ENCODE results near the gene PLA2G4B.

Gene PLA2G4B

GRCh38 chr15:41887161-41887560, 48.5 kb downstream of the PLA2G4B start:
- Histone ChIP-seq H3K36me3 (ENCODE audit: control insufficient read depth, insufficient read depth, low read length) (no peaks in the 10 kb centered on the region), H3K27me3 (ENCODE audit: control insufficient read depth, insufficient read depth, low read length) (peaks cover 11% of the 10 kb centered on the region)

GRCh38 chr15:41887893-41888292, 49.2 kb downstream of the PLA2G4B start:
- no peak overlapping the region for H3K4me3 ChIP-seq (ENCODE audit: low read depth, low read length)
- peaks cover 7% of the 10 kb centered on the region for H3K27me3 ChIP-seq (ENCODE audit: control insufficient read depth, insufficient read depth, low read length)
- H3K9ac ChIP-seq (ENCODE audit: low read depth, low read length): no peak overlapping the region
- no peaks in the 10 kb centered on the region for H3K9me3 ChIP-seq (ENCODE audit: control insufficient read depth, insufficient read depth, low read length)
- H3K4me1 ChIP-seq (ENCODE audit: control insufficient read depth, insufficient read depth, low read length): no peaks in the 10 kb centered on the region
- no peaks in the 10 kb centered on the region for H3K36me3 ChIP-seq (ENCODE audit: control insufficient read depth, insufficient read depth, low read length)

More at GRCh38 chr15:41887161-41887560, 48.5 kb downstream of the PLA2G4B start:
- H3K9ac ChIP-seq (ENCODE audit: low read depth, low read length): no peak overlapping the region
- no peaks in the 10 kb centered on the region for H3K4me1 ChIP-seq (ENCODE audit: control insufficient read depth, insufficient read depth, low read length)
- no peak overlapping the region for H3K4me3 ChIP-seq (ENCODE audit: low read depth, low read length)
- H3K9me3 ChIP-seq (ENCODE audit: control insufficient read depth, insufficient read depth, low read length): no peaks in the 10 kb centered on the region

DNA sequence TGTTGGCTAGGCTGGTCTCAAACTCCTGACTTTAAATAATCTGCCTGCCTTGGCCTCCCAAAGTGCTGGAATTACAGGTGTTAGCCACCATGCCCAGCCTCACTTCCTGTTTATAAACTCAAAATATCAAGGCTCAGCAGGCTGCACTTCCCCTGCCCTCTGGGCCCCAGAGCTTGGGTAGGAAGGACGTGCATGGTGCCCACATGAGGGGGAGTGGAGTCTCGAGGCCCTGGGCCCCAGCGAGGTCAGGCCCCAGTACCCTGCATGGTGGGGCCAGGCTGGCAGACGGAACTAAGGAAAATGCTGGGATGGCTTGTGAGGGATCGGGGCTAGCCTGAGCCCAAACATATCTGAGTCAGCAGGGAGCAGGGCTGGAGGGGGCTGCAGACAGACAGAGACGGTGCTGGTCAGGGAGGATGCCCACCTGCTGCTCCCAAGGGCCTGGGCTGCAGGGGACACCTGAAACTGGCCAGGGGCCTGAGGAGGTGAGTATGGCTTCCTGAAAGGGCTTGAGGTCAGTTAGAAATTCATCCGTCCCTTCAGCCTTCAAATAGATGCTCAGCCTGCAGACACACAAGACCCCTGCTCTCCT, 50.1 kb downstream of the PLA2G4B start:
- no peaks in the 10 kb centered on the region for H3K36me3 ChIP-seq (ENCODE audit: control insufficient read depth, insufficient read depth, low read length)
- H3K4me1 ChIP-seq (ENCODE audit: control insufficient read depth, insufficient read depth, low read length): no peaks in the 10 kb centered on the region
- H3K9ac ChIP-seq (ENCODE audit: low read depth, low read length): no peak overlapping the region
- no peak overlapping the region for H3K4me3 ChIP-seq (ENCODE audit: low read depth, low read length)
- no peaks in the 10 kb centered on the region for H3K27me3 ChIP-seq (ENCODE audit: control insufficient read depth, insufficient read depth, low read length)
- no peaks in the 10 kb centered on the region for H3K9me3 ChIP-seq (ENCODE audit: control insufficient read depth, insufficient read depth, low read length)

DNA sequence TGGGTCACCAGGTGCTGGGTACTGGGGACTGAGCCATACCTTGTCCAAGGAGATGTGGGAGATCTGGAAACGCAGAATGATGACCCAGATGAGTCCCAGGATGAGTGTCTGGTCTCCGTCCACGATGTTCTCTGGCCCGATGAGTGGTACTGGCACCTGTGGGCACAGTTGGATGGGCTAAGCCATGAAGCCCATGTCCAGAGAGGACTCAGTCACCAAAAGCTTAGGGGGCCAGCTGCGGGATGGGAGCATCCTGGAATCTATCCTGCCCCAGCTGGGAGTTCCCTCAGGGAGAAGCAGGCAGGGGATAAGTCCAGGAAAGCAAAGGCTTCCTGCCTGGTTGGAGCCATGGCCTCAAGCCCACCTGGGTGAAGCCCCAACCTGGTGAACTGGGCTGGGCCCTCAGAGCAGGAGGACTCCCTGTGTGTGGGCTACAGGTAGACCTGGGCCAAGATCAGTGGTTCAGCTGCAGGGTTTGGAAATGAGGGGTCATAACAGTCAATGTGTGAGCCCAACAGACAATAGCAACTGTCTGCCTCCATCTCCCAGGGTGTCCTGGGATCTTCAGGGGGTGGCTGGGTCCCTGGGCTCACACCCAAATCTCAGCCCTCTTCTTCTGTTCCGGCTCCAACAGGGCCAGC, 51.5 kb downstream of the PLA2G4B start:
- Histone ChIP-seq H3K9me3 (ENCODE audit: control insufficient read depth, insufficient read depth, low read length) (no peaks in the 10 kb centered on the region), H3K36me3 (ENCODE audit: control insufficient read depth, insufficient read depth, low read length) (no peaks in the 10 kb centered on the region)

DNA sequence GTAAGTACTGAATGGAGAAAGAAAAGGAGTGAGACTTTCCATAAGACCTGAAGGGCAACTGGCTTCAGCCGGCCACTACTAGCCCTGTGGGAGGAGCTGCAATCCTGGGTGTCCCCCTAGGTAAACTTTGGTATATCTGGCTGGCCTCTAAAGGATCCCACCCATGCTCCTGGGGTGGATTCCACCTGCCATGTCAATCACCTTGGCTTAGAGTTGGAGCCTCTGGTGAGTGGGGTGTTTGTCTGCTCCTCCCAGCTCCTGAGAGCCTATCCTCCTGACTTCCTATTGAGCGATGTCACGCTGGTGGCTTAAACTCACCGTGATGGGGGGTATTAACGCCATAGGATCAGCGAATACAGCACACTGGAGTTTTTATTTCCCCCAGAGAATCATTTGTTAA, 52.6 kb downstream of the PLA2G4B start:
- H3K4me1 ChIP-seq (ENCODE audit: control insufficient read depth, insufficient read depth, low read length): no peaks in the 10 kb centered on the region
- H3K27me3 ChIP-seq (ENCODE audit: control insufficient read depth, insufficient read depth, low read length): no peaks in the 10 kb centered on the region
- no peaks in the 10 kb centered on the region for H3K36me3 ChIP-seq (ENCODE audit: control insufficient read depth, insufficient read depth, low read length)
- no peak overlapping the region for H3K4me3 ChIP-seq (ENCODE audit: low read depth, low read length)
- no peaks in the 10 kb centered on the region for H3K9me3 ChIP-seq (ENCODE audit: control insufficient read depth, insufficient read depth, low read length)
- no peak overlapping the region for H3K9ac ChIP-seq (ENCODE audit: low read depth, low read length)

More for the DNA sequence above, 51.5 kb downstream of the PLA2G4B start:
- Histone ChIP-seq H3K9ac (ENCODE audit: low read depth, low read length) (no peak overlapping the region), H3K27me3 (ENCODE audit: control insufficient read depth, insufficient read depth, low read length) (no peaks in the 10 kb centered on the region), H3K4me3 (ENCODE audit: low read depth, low read length) (no peak overlapping the region), H3K4me1 (ENCODE audit: control insufficient read depth, insufficient read depth, low read length) (no peaks in the 10 kb centered on the region)

GRCh38 chr15:41891946-41892345, 53.3 kb downstream of the PLA2G4B start:
- Histone ChIP-seq H3K9me3 (ENCODE audit: control insufficient read depth, insufficient read depth, low read length) (no peaks in the 10 kb centered on the region), H3K36me3 (ENCODE audit: control insufficient read depth, insufficient read depth, low read length) (no peaks in the 10 kb centered on the region), H3K4me3 (ENCODE audit: low read depth, low read length) (no peak overlapping the region), H3K4me1 (ENCODE audit: control insufficient read depth, insufficient read depth, low read length) (no peaks in the 10 kb centered on the region), H3K9ac (ENCODE audit: low read depth, low read length) (no peak overlapping the region), H3K27me3 (ENCODE audit: control insufficient read depth, insufficient read depth, low read length) (no peaks in the 10 kb centered on the region)

GRCh38 chr15:41892621-41893421, 54.2 kb downstream of the PLA2G4B start:
- Histone ChIP-seq H3K36me3 (ENCODE audit: control insufficient read depth, insufficient read depth, low read length) (no peaks in the 10 kb centered on the region), H3K9ac (ENCODE audit: low read depth, low read length) (no peak overlapping the region), H3K4me3 (ENCODE audit: low read depth, low read length) (no peak overlapping the region), H3K9me3 (ENCODE audit: control insufficient read depth, insufficient read depth, low read length) (no peaks in the 10 kb centered on the region), H3K27me3 (ENCODE audit: control insufficient read depth, insufficient read depth, low read length) (no peaks in the 10 kb centered on the region), H3K4me1 (ENCODE audit: control insufficient read depth, insufficient read depth, low read length) (peaks cover 2% of the 10 kb centered on the region)

DNA sequence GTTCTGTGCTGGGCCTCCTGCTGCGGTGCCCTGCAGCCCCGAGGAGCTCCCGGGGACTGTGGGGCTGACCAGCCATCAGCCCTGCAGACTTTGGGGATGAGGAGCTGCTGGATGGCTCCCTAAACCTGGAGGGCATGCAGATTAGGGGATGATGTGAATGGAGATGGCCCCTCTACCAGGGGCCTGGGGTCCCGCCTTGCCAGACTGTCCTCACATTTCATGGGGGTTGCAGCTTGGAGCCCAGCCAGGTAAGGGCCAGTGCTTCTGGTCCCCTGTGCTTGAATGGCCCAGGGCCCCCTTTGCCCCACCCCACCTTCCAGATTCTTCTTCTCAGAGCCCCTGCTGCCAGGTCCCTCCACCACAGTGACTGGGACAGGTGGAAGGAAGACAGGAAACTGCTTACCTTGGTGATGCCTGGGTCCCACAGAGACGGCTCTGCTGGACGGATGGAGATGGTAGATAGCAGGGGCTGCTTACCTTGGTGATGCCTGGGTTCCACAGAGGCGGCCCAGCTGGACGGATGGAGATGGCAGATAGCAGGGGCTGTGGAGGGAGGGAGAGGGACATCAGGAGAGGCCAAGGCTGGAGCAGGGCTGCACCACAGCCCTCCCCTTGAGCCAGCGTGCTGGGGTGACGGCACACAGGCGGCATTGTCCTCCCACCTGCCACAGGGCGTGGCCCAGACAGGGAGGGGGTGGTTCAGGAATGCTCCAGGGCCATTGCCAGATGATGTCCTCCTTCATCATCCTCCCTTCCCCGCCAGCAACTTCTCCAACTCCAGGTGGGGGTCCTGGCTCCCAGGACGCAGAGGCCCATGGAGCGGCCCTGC, 55.0 kb downstream of the PLA2G4B start, which contains the start of gene SPTBN5:
SPTBN5 (minus strand) TSS at position 632 of the 829 bp plus-strand sequence; CDS start at position 76, 556 bp downstream.
- H3K4me1 ChIP-seq (ENCODE audit: control insufficient read depth, insufficient read depth, low read length): peaks cover 2% of the 10 kb centered on the region
- no peak within 1 kb of the TSS for H3K4me3 ChIP-seq (ENCODE audit: low read depth, low read length)
- H3K9ac ChIP-seq (ENCODE audit: low read depth, low read length): no peak within 1 kb of the TSS
- no peaks in the 10 kb centered on the region for H3K9me3 ChIP-seq (ENCODE audit: control insufficient read depth, insufficient read depth, low read length)
- no peaks in the 10 kb centered on the region for H3K27me3 ChIP-seq (ENCODE audit: control insufficient read depth, insufficient read depth, low read length)
- H3K36me3 ChIP-seq (ENCODE audit: control insufficient read depth, insufficient read depth, low read length): no peaks in the 10 kb centered on the region

DNA sequence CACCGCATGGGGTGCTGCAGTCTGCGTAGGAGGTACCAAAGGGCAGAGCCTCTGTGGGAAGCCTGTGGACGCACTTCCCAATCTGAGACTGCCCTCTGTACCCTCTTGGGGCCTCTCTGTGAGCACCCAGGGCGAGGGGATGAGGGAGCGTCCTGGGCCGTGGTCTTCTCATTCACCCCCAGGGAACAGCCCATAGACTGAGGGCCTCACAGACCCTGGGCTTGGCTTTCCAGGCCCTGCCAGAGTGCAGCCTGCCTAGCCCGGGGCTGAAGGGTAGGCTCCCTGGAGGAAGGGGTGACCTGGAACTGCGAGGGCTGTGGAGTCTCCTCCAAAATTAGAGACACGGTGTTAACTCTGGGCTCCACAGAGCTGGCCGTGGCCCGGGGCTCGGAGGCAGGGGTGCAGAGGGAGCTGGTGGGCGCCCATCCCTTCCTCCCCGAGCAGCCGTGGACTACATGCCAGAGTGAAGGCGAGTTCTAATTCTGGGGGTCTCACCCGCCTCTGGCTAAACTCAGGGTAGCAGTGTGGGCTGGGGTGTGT, 55.7 kb downstream of the PLA2G4B start:
- no peaks in the 10 kb centered on the region for H3K27me3 ChIP-seq (ENCODE audit: control insufficient read depth, insufficient read depth, low read length)
- H3K4me3 ChIP-seq (ENCODE audit: low read depth, low read length): no peak overlapping the region
- H3K9me3 ChIP-seq (ENCODE audit: control insufficient read depth, insufficient read depth, low read length): no peaks in the 10 kb centered on the region
- peaks cover 3% of the 10 kb centered on the region for H3K36me3 ChIP-seq (ENCODE audit: control insufficient read depth, insufficient read depth, low read length)
- H3K4me1 ChIP-seq (ENCODE audit: control insufficient read depth, insufficient read depth, low read length): peaks cover 2% of the 10 kb centered on the region
- H3K9ac ChIP-seq (ENCODE audit: low read depth, low read length): no peak overlapping the region

DNA sequence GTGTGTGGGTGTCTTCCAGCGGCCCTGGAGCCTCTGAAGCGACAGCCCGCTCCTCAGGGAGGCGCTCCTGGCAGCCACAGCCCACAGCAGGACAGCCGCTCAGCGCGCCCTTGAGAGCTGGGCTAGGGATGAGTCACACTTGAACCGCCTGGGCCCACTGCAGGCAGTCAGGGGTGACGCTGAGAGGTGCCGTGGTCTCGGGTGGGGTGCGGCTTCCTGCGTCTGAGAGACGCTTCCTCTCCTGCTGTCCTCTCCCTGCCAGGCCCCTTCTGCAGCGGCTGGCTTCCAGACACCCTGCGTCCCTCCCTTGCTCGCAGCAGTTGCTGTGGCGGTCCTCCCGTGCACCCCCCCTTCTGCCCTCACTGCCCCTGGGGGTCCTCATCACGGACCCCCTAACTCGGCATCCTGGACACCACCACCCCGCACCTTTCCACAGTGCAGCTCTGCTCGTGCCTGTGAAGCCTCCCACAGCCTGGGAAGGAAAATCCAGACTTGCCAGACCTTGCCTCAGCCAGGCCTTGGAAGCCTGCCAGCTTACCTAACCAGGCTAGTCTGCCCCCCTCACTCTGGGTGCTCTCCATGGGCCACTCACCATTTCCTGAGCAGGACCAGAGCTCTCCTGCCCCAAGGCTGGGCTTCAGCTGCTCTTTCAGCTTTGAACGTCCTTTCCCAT, 56.3 kb downstream of the PLA2G4B start:
- no peak overlapping the region for H3K9ac ChIP-seq (ENCODE audit: low read depth, low read length)
- H3K9me3 ChIP-seq (ENCODE audit: control insufficient read depth, insufficient read depth, low read length): no peaks in the 10 kb centered on the region
- peaks cover 3% of the 10 kb centered on the region for H3K36me3 ChIP-seq (ENCODE audit: control insufficient read depth, insufficient read depth, low read length)
- peaks cover 2% of the 10 kb centered on the region for H3K4me1 ChIP-seq (ENCODE audit: control insufficient read depth, insufficient read depth, low read length)
- H3K4me3 ChIP-seq (ENCODE audit: low read depth, low read length): no peak overlapping the region
- H3K27me3 ChIP-seq (ENCODE audit: control insufficient read depth, insufficient read depth, low read length): no peaks in the 10 kb centered on the region

GRCh38 chr15:41895491-41895890, 56.8 kb downstream of the PLA2G4B start:
- Histone ChIP-seq H3K4me3 (ENCODE audit: low read depth, low read length) (no peak overlapping the region), H3K27me3 (ENCODE audit: control insufficient read depth, insufficient read depth, low read length) (no peaks in the 10 kb centered on the region), H3K9me3 (ENCODE audit: control insufficient read depth, insufficient read depth, low read length) (no peaks in the 10 kb centered on the region), H3K36me3 (ENCODE audit: control insufficient read depth, insufficient read depth, low read length) (peaks cover 4% of the 10 kb centered on the region), H3K9ac (ENCODE audit: low read depth, low read length) (no peak overlapping the region), H3K4me1 (ENCODE audit: control insufficient read depth, insufficient read depth, low read length) (peaks cover 2% of the 10 kb centered on the region)

Data from iPS-15b (cell line).